ENCODE results near the gene PABPC1L2B. TPM values are rescaled to one million over a fixed set of nuclear protein-coding genes. Genes with fewer than 3 reads are reported as not detected.

The PABPC1L2B gene
- not detected in 5 replicates for total RNA-seq (2022; extraction: Qiagen RNA extraction; ENCODE audit: low read depth)

DNA sequence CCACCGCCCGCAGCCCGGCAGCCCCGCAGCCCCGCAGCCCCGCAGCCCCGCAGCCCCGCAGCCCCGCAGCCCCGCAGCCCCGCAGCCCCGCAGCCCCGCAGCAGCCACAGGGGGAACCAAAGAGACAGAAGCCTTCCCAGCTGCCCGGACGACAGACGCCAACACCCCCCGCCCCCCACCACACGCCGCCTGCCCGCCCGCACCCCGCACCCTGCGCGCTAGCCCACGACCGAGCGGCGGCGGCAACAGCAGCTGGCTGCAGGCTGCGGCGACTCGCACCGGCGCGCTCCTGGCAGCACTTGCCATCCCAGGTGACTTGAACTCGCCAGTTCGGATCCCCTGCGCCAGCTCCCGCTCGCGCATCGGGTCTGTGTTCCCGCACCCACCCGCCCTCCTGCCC, at the start of gene PABPC1L2B:
TSS of gene PABPC1L2B (plus strand) at position 207 of the 400 bp plus-strand sequence. CDS start 704 bp downstream, outside the sequence.

Other genes with a start within 250 kb of the PABPC1L2B start
- not detected in 5 replicates for gene DMRTC1B, start 226.0 kb upstream of the PABPC1L2B start, total RNA-seq (2022; extraction: Qiagen RNA extraction; ENCODE audit: low read depth)
- not detected in 5 replicates for gene FAM236B, start 220.3 kb upstream of the PABPC1L2B start, total RNA-seq (2022; extraction: Qiagen RNA extraction; ENCODE audit: low read depth)
- gene FAM236D, start 194.7 kb upstream of the PABPC1L2B start, total RNA-seq (2022; extraction: Qiagen RNA extraction; ENCODE audit: low read depth) = not detected in 5 replicates
- gene FAM236C, start 90.3 kb upstream of the PABPC1L2B start, total RNA-seq (2022; extraction: Qiagen RNA extraction; ENCODE audit: low read depth) = not detected in 5 replicates
- gene FAM236A, start 64.7 kb upstream of the PABPC1L2B start, total RNA-seq (2022; extraction: Qiagen RNA extraction; ENCODE audit: low read depth) = not detected in 5 replicates
- gene DMRTC1, start 59.1 kb upstream of the PABPC1L2B start, total RNA-seq (2022; extraction: Qiagen RNA extraction; ENCODE audit: low read depth) = not detected in 5 replicates
- gene PABPC1L2A, start 76.6 kb downstream of the PABPC1L2B start, total RNA-seq (2022; extraction: Qiagen RNA extraction; ENCODE audit: low read depth) = not detected in 5 replicates
- 1.2 to 1.8 TPM (median 1.3 TPM) in 5 replicates for gene NAP1L2, start 211.9 kb downstream of the PABPC1L2B start, total RNA-seq (2022; extraction: Qiagen RNA extraction; ENCODE audit: low read depth)